ENCODE data around the gene SI.
"Not testable (repeated sequence)": the region's sequence is repeated elsewhere in the genome, so short reads cannot be mapped to it uniquely, and the experiment has no call there.

The SI gene

GRCh38 chr3:165078293-165078692, at the start of gene SI:
Gene SI (minus strand): TSS chr3:165078496. CDS start chr3:165076012, 2,484 bp downstream.
- ATAC-seq (no peak), DNase-seq (no peak)

DNA sequence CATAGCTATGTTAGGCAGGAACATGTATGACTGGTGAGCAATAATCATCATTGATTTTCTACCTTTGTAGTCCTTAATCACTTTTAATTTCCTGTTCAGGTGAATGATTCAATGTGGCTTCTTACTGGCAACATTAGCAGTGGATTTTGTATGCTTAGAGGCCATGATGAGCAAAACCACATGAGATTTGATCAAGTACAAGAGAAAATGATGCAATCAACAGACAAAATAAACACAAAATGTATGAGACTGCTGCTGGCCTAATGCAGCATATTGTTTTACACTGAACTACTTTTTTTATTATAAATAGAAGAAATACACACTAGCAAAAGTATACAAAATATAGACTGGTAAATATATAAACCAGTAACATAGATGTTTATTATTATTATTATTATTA, 47.5 kb upstream of the SI start:
- DNase-seq (no peak), ATAC-seq (no peak)

DNA sequence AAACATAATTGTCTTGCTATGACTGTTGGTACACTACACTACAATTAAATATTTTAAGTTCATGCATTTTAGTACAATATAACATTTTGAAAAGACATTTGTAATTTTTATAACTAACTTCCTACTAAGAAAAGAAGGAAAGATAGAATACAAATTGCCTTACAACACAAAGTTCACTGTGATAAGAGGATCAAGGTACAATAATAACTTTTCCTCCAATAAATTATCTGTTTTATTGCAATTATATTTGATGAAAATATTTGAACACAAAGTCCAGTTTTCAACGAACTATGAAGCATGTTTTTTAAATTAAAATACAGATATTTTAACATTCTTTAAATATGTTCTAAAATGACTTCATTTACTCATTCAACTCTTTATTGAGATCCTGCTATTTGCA, 33.1 kb upstream of the SI start:
- DNase-seq (no peak), ATAC-seq (no peak)

DNA sequence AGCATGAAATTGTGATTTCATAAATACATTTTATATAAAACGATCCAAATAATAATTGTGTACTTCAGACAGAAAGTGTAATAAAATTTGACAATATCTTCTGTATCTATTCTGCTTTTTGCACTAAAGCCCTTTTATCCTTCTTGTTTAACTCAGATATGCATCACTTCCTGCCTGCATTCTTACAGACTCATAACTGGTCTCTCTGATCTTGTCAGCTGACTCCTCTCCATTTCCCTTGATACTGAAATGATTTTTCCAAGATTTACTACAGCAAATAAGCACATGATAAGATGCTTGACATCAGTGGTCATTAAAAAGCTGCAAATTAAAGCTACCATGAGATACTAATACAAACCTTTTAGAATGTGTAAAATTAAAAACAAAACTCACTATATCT, 25.3 kb upstream of the SI start:
- no peak for ATAC-seq

DNA sequence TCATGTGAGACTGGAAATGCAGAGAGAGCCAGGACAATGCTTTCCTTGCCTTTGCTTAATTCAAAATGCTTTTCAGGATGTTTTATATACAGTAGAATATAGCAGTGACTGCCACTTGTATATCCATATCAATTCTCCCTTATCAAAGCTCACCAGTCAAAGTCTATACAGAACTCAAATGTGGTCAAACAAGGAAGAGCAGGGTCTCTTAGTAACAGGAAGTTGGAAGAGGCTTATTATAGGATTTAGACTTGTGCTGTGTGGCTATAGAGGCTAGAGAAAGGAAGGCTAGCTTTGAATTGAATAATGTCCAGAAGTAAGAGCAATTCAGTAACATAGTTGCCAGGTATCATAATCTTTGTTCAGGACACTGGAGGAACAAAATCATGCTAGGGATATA, 4.4 kb upstream of the SI start:
- no peak for DNase-seq

More for the DNA sequence above, 25.3 kb upstream of the SI start:
- DNase-seq = no peak

DNA sequence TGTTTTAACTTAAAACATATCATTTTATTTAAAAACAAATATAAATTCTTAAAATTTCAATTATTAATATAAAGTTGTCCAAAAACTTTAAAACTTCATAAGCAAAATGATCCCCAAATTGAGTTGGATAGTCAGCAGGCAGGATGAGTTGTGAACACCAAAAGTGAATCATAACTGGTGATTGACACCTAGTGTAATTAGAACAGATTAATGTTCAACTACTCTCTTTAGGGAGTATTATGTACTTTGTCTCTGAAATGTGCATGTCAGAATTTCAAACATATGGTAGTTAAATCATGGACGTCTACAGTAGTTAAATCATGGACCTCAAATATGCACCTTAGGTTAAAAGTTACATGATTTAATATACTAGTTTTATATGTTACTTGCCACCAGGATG, 2.9 kb upstream of the SI start:
- ATAC-seq = no peak
- DNase-seq = no peak

More for the DNA sequence above, 4.4 kb upstream of the SI start:
- ATAC-seq = no peak

DNA sequence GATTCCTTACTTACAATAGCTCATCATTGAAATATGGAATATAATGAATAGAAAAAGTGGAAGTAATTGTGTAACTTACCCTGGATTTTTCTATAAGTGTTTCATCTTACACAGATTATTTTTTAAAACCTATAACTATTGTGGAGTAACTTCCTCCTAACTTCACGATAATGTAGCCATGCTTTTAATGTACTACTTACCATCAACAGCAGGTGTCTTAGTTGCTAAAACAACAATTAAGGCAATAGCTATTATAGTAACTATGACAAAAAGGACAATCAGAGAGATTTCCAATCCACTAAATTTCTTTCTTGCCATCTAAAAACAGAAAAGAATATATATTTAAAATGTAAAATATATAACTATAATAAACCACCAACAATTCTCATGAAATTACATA, 2.6 kb downstream of the SI start:
- ATAC-seq (no peak), DNase-seq (no peak)

- no peak for ATAC-seq
These were observed 7.6 kb downstream of the SI start for GRCh38 chr3:165070682-165071081.

DNA sequence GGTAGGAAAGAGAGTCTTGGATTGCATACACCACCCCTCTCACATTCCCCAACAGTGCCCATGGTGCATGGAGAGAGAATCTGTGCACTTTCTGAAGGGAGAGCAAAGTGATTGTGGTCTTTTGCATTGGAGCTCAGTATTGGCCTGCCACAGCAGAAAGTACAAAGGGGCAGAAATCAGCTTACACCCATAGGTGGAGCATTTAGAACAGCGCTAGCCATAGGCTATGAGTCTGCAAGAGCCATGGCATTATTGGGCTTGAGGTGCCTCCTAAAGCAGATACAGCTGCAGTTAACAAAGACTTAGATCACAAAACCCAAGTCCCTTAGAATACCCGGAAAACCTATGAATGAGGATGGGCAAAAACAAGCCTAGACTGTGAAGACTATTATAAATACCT, 21.8 kb downstream of the SI start:
- ATAC-seq (no peak), DNase-seq (no peak)

More at GRCh38 chr3:165070682-165071081, 7.6 kb downstream of the SI start:
- DNase-seq = no peak

DNA sequence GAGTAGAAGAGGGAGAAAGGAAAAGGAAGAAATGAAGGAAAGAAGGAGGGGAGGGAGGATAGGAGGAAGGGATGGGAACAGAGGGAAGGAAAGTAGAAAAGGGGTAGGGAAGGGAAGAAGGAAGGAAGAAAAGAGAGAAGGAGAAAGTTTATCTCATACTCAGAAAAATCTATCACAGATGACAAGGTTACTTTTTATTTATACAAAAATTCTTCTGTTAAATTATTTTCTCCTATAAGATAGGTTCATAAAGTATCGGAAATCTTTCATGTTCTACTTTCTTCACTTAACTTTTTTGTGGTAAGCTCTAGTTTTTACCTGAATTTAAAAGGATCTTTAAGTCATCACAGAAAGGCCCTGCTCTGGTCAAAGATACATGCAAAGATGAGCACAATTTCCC, 38.1 kb downstream of the SI start:
- DNase-seq (no peak), ATAC-seq (no peak)

DNA sequence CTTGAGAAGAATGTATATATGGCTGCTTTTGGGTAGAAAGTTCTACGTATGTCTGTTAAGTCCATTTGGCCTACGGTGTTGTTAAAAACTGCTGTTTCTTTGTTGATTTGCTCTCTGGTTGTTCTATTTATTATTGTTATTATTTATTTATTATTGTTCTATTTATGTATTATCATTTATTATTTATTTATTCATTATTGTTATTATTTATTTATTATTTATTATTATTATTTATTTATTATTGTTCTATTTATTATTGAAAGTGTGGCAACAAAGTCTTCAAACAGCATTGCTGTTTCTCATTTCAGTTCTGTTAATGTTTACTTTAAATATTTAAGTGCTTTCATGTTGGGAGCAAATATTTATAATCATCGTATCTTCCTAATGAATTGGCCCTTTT, 66.7 kb downstream of the SI start:
- no peak for DNase-seq

GRCh38 chr3:164984947-164985346, 93.3 kb downstream of the SI start:
- ATAC-seq = no peak

More for the DNA sequence above, 66.7 kb downstream of the SI start:
- ATAC-seq = no peak

GRCh38 chr3:164962610-164963009, 115.7 kb downstream of the SI start:
- DNase-seq (no peak), ATAC-seq (no peak)

More at GRCh38 chr3:164984947-164985346, 93.3 kb downstream of the SI start:
- DNase-seq = no peak

GRCh38 chr3:164952966-164953365, 125.3 kb downstream of the SI start:
- ATAC-seq = no peak
- no peak for DNase-seq

- ATAC-seq, DNase-seq: not testable (repeated sequence)
These were observed 126.9 kb downstream of the SI start for GRCh38 chr3:164951403-164951802.

DNA sequence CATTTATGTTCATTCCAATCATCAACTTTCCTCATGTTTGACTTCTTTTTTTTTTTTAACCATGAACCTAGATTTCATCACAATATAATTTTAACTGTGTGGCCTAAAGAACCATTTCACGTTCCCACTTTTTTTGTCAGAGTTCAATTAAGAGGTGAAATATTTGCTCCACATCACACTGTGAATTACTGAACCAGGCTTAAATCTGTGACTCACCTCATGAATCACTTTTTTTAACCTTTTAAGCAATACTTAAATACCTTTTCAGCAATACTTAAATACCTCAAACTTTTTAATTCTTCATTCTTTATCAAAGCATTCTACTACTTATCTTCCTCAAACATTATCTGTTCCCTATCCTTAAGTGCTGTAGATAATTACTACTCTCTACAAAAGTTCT, 137.6 kb downstream of the SI start:
- no peak for ATAC-seq
- no peak for DNase-seq

GRCh38 chr3:164929642-164930041, 148.7 kb downstream of the SI start:
- no peak for ATAC-seq
- DNase-seq = no peak

Measured in stimulated activated naive CD8-positive, alpha-beta T cell treated with anti-CD3 and anti-CD28 coated beads, Interleukin-15, Interleukin-2, amounts not matched to agents 100 U/mL and 50 U/mL, for 24 hours (primary cell).